Measurements from ENCODE around the gene RABEP1. TPM values are rescaled to one million over a fixed set of nuclear protein-coding genes. Genes with fewer than 3 reads are reported as not detected.

The RABEP1 gene
- total RNA-seq, 2 donors from 2014 or later: 32.2 to 32.8 TPM

DNA sequence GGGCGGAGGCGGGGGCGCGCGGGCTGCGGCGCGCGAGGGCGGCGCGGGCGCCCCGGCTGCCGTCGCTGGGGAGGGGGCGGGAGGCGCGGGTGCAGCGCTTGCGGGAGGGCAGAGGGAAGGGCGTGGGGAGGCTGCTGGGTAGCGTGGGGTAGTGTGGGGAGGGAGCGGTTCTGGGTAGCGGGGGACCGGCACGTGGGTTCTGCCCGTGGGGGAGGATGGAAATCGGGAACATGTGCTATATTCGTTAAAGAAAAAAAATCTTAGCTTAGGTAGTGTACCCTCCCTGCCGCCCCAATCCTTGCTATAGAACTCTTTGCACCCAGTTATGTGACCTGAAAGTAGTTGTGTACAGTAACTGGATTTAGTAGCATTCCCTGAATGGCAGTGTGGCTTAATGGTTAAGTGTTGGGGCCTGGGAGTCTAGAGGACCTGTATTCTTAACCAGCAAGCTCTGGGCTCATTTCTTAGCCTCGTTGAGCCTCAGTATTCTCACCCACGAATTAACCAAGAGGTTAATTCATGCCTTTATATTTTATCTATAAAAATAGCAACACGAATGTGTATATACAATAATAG lies 646 bp downstream of the RABEP1 start:
- peak overlapping the region; percentile 97 for H3K4me3 ChIP-seq (ENCODE audit: low read length)
- H3K27me3 ChIP-seq (ENCODE audit: control insufficient read depth, insufficient read depth, low read length, poor library complexity, severe bottlenecking): no peaks in the 10 kb centered on the region
- 2 to 3% methylated on average over 8 to 31 of the region's 34 CpGs for WGBS, 2 experiments (ENCODE audit: insufficient coverage in 1 of 2, insufficient read length in 1 of 2)
- Mint-ChIP-seq H3K36me3 (ENCODE audit: low read depth) (peaks cover 3% of the 10 kb centered on the region), H3K4me3 (peak overlapping the region; percentile 82), H3K27me3 (ENCODE audit: insufficient read depth) (peaks cover 7% of the 10 kb centered on the region), H3K4me1 (peaks cover 19% of the 10 kb centered on the region), H3K27ac (peak overlapping the region; percentile 79), H3K9me3 (no peaks in the 10 kb centered on the region)
- peak overlapping the region; percentile 59 for H3K9ac ChIP-seq (ENCODE audit: extremely low read depth, low read length, poor library complexity, severe bottlenecking)
- TF ChIP-seq CTCF (conservative IDR thresholded peaks at IDR 0.05): no peak
- no peaks in the 10 kb centered on the region for H3K4me1 ChIP-seq (ENCODE audit: control insufficient read depth, insufficient read depth, low read length)
- no peak overlapping the region for H3K27ac ChIP-seq (ENCODE audit: low read depth, low read length)
- no peaks in the 10 kb centered on the region for H3K9me3 ChIP-seq (ENCODE audit: control insufficient read depth, low read length)
- H3K36me3 ChIP-seq (ENCODE audit: control insufficient read depth, insufficient read depth, low read length): peaks cover 3% of the 10 kb centered on the region
- no peak for DNase-seq

- Histone ChIP-seq H3K9me3 (ENCODE audit: control insufficient read depth, low read length) (no peaks in the 10 kb centered on the region), H3K4me1 (ENCODE audit: control insufficient read depth, insufficient read depth, low read length) (no peaks in the 10 kb centered on the region), H3K27ac (ENCODE audit: low read depth, low read length) (no peak overlapping the region), H3K9ac (ENCODE audit: extremely low read depth, low read length, poor library complexity, severe bottlenecking) (no peak overlapping the region), H3K4me3 (ENCODE audit: low read length) (peak overlapping the region; percentile 97), H3K36me3 (ENCODE audit: control insufficient read depth, insufficient read depth, low read length) (peaks cover 3% of the 10 kb centered on the region), H3K27me3 (ENCODE audit: control insufficient read depth, insufficient read depth, low read length, poor library complexity, severe bottlenecking) (no peaks in the 10 kb centered on the region)
- 77 to 87% methylated on average over 3 to 5 of the region's 5 CpGs for WGBS, 2 experiments (ENCODE audit: insufficient coverage in 1 of 2, insufficient read length in 1 of 2)
- no peak for TF ChIP-seq CTCF (conservative IDR thresholded peaks at IDR 0.05)
- H3K9me3 Mint-ChIP-seq: no peaks in the 10 kb centered on the region
- H3K4me3 Mint-ChIP-seq: peak overlapping the region; percentile 82
- peaks cover 22% of the 10 kb centered on the region for H3K4me1 Mint-ChIP-seq
- peaks cover 3% of the 10 kb centered on the region for H3K36me3 Mint-ChIP-seq (ENCODE audit: low read depth)
- DNase-seq: no peak
- no peak overlapping the region for H3K27ac Mint-ChIP-seq
- peaks cover 7% of the 10 kb centered on the region for H3K27me3 Mint-ChIP-seq (ENCODE audit: insufficient read depth)
Observed at GRCh38 chr17:5283571-5284315, 1.7 kb downstream of the RABEP1 start.

DNA sequence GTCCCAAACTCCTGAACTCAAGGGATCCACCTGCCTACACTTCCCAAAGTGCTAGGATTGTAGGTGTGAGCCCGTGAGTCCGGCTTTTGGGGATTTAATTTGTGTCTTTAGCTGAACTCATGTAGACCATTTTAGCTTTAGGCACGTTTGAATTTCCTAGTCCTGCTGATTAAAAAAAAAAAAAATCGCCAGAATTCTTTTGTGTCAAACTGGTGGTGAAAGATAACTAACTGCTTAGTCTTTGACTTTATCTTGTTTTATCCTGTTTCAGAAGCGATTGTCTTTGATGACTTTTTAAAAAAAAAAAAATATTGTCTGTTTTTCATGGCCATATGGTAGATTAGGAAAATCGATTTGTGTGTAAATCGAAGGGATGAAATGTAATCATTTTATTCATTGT lies 2.6 kb downstream of the RABEP1 start:
- no peak for TF ChIP-seq CTCF (conservative IDR thresholded peaks at IDR 0.05)
- no peak for DNase-seq
- H3K27ac Mint-ChIP-seq: no peak overlapping the region
- H3K27me3 Mint-ChIP-seq (ENCODE audit: insufficient read depth): peaks cover 7% of the 10 kb centered on the region
- peak overlapping the region; percentile 82 for H3K4me3 Mint-ChIP-seq
- no peaks in the 10 kb centered on the region for H3K9me3 Mint-ChIP-seq
- no peaks in the 10 kb centered on the region for H3K4me1 ChIP-seq (ENCODE audit: control insufficient read depth, insufficient read depth, low read length)
- no peak overlapping the region for H3K27ac ChIP-seq (ENCODE audit: low read depth, low read length)
- WGBS, 2 experiments (ENCODE audit: insufficient coverage in 1 of 2, insufficient read length in 1 of 2): 64 to 83% methylated on average over 2 to 7 of the region's 7 CpGs
- H3K36me3 ChIP-seq (ENCODE audit: control insufficient read depth, insufficient read depth, low read length): peaks cover 3% of the 10 kb centered on the region
- H3K36me3 Mint-ChIP-seq (ENCODE audit: low read depth): peaks cover 3% of the 10 kb centered on the region
- no peaks in the 10 kb centered on the region for H3K9me3 ChIP-seq (ENCODE audit: control insufficient read depth, low read length)
- peak overlapping the region; percentile 97 for H3K4me3 ChIP-seq (ENCODE audit: low read length)
- no peak overlapping the region for H3K9ac ChIP-seq (ENCODE audit: extremely low read depth, low read length, poor library complexity, severe bottlenecking)
- no peaks in the 10 kb centered on the region for H3K27me3 ChIP-seq (ENCODE audit: control insufficient read depth, insufficient read depth, low read length, poor library complexity, severe bottlenecking)
- peaks cover 27% of the 10 kb centered on the region for H3K4me1 Mint-ChIP-seq
